GM12878 (cell line): ENCODE results near the gene MYO1D. TPM values are rescaled to one million over a fixed set of nuclear protein-coding genes. Genes with fewer than 3 reads are reported as not detected.

ENCODE experiments used
- ATAC-seq: fragments of 200-7000 bp; cut with Tn5 transposase; 3 replicates; pipeline ENCODE4 v1.9.1; 2020; ENCODE audit warnings: mild to moderate bottlenecking, moderate library complexity
- BruUV-seq: library from RNA; stranded (reverse); fragments of 400-500 nt; replicated peaks from 2 replicates; lab custom pipeline; 2021; lab: Mats Ljungman, UMichigan
- CTCF ChIA-PET: fragments of 300-600 bp; sonication (Branson Sonifier 250); formaldehyde crosslinking; extraction: SDS; loops from one replicate; lab custom pipeline; 2021; ENCODE audit warnings: inconsistent platforms; lab: Yijun Ruan, JAX
- POLR2A ChIA-PET: fragments of 350-600 bp; formaldehyde crosslinking; extraction: SDS; loops from one replicate; lab custom pipeline; 2021; ENCODE audit warnings: inconsistent platforms; lab: Charles Lee
- RAD21 ChIA-PET: fragments of 300-600 bp; sonication (Branson Sonifier 250); formaldehyde crosslinking; loops from one replicate; lab custom pipeline; 2023; ENCODE audit warnings: antibody characterized with exemption; ENCODE audit not compliant: unreplicated experiment; lab: Charles Lee
- SMC1A ChIA-PET: fragments of 300-600 bp; sonication (Branson Sonifier 250); formaldehyde crosslinking; loops from one replicate; lab custom pipeline; 2023; ENCODE audit not compliant: unreplicated experiment, uncharacterized antibody; lab: Charles Lee
- DNase-seq: peaks from one replicate; pipeline ENCODE4 v3.0.0-alpha.2; 2011; ENCODE audit warnings: low read depth, low spot score
- FAIRE-seq: peaks from 3 replicates; lab custom pipeline; 2011; peaks lifted over from hg19 to GRCh38; lab: Jason Lieb, UNC
- H2AFZ ChIP-seq: 2 replicates; pipeline ENCODE4 v1.6.0; 2011; ENCODE audit warnings: low read depth, low read length, control low read depth; ENCODE audit not compliant: control insufficient read depth
- H3K27ac ChIP-seq: 2 replicates; pipeline ENCODE4 v1.5.1; 2011; ENCODE audit warnings: control low read depth; ENCODE audit not compliant: control insufficient read depth, insufficient read depth
- H3K27me3 ChIP-seq, 2 experiments: replicated peaks in 1 of 2; 2 replicates each; pipeline versions ENCODE4 v1.6.0 to v1.6.1; 2011; ENCODE audit warnings: low read length in 1 of 2; ENCODE audit not compliant: control insufficient read depth in 2 of 2, insufficient read depth in 2 of 2
- H3K36me3 ChIP-seq, 2 experiments: 2 replicates each; pipeline ENCODE4 v1.5.1; 2011; ENCODE audit warnings: low read length in 1 of 2; ENCODE audit not compliant: control insufficient read depth in 2 of 2, insufficient read depth in 2 of 2
- H3K4me1 ChIP-seq: 2 replicates; pipeline ENCODE4 v1.6.1; 2011; ENCODE audit warnings: mild to moderate bottlenecking, low read length, moderate library complexity, mixed read lengths; ENCODE audit not compliant: control insufficient read depth, insufficient read depth
- H3K4me2 ChIP-seq: 2 replicates; pipeline ENCODE4 v1.6.0; 2011; ENCODE audit warnings: control low read depth; ENCODE audit not compliant: control insufficient read depth, insufficient read depth
- H3K4me3 ChIP-seq: fragments of 200-600 bp; sonication (generic); 2 replicates; pipeline ENCODE4 v1.5.1; 2016
- H3K79me2 ChIP-seq: 2 replicates; pipeline ENCODE4 v1.6.0; 2011; ENCODE audit warnings: low read length; ENCODE audit not compliant: control insufficient read depth, insufficient read depth
- H3K9ac ChIP-seq: 2 replicates; pipeline ENCODE4 v1.8.0; 2011; ENCODE audit warnings: low read length, control low read depth, mixed read lengths; ENCODE audit not compliant: control insufficient read depth, insufficient read depth
- H3K9me3 ChIP-seq: replicated peaks from 3 replicates; pipeline ENCODE4 v1.5.1; 2011; ENCODE audit warnings: mild to moderate bottlenecking, low read length; ENCODE audit not compliant: control insufficient read depth, insufficient read depth
- H4K20me1 ChIP-seq: 2 replicates; pipeline ENCODE4 v1.6.0; 2011; ENCODE audit not compliant: control insufficient read depth, insufficient read depth
- ASH2L ChIP-seq: fragments of 300-600, 200-600 bp; sonication (generic); IDR thresholded peaks from 2 replicates; pipeline ENCODE4 v1.6.1; 2017; ENCODE audit warnings: low read depth, mild to moderate bottlenecking, borderline replicate concordance
- ATF3 ChIP-seq: IDR thresholded peaks from 2 replicates; pipeline ENCODE4 v1.6.1; 2011; ENCODE audit warnings: low read depth, mild to moderate bottlenecking, low read length, moderate library complexity, borderline replicate concordance; ENCODE audit errors: extremely low read depth
- BCL11A ChIP-seq: IDR thresholded peaks from 2 replicates; pipeline ENCODE4 v1.6.1; 2011; ENCODE audit warnings: low read depth, low read length
- CEBPZ ChIP-seq: fragments of 150-350 bp; IDR thresholded peaks from 2 replicates; pipeline ENCODE4 v1.6.1; 2016; ENCODE audit warnings: low read depth, low read length
- EP300 ChIP-seq, 2 experiments: fragments of 150-350 bp in 1 of 2; IDR thresholded peaks; 2 replicates each; pipeline ENCODE4 v1.6.1; 2011 to 2012; ENCODE audit warnings: low read depth in 2 of 2, low read length in 2 of 2, borderline replicate concordance in 1 of 2, improper control_type of control experiment in 1 of 2, inconsistent platforms in 1 of 2; ENCODE audit not compliant: control insufficient read depth in 1 of 2
- FOXK2 ChIP-seq: fragments of 450-650 bp; IDR thresholded peaks from 2 replicates; pipeline ENCODE4 v1.6.1; 2017; ENCODE audit warnings: mild to moderate bottlenecking, moderate library complexity
- HDAC2 ChIP-seq: fragments of 200-600 bp; sonication (generic); IDR thresholded peaks from 2 replicates; pipeline ENCODE4 v1.6.1; 2017
- HDGF ChIP-seq: fragments of 450-650 bp; IDR thresholded peaks from 2 replicates; pipeline ENCODE4 v1.6.1; 2016; ENCODE audit warnings: antibody characterized with exemption
- MAX ChIP-seq: IDR thresholded peaks from 2 replicates; pipeline ENCODE4 v1.6.1; 2012; ENCODE audit warnings: low read depth, low read length, improper control_type of control experiment
- RBBP5 ChIP-seq: fragments of 200-600 bp; sonication (generic); conservative IDR thresholded peaks from 2 replicates; pipeline ENCODE4 v1.6.1; 2016
- TCF12 ChIP-seq: IDR thresholded peaks from 2 replicates; pipeline ENCODE4 v1.6.1; 2011; ENCODE audit warnings: low read depth, mild to moderate bottlenecking, low read length
- TCF3 ChIP-seq: IDR thresholded peaks from 2 replicates; pipeline ENCODE4 v1.6.1; 2012; ENCODE audit warnings: low read depth, mild to moderate bottlenecking, low read length, borderline replicate concordance; ENCODE audit not compliant: insufficient read depth
- ZBTB33 ChIP-seq: fragments of 450-650 bp; IDR thresholded peaks from 2 replicates; pipeline ENCODE4 v1.6.1; 2017; ENCODE audit warnings: mild to moderate bottlenecking
- WGBS: methylation state at CpG from one replicate; pipeline ENCODE4 v1.1.6; 2016; ENCODE audit warnings: low lambda C conversion rate; ENCODE audit not compliant: insufficient replicate concordance, insufficient coverage; ENCODE audit errors: missing lambda C conversion rate; 5-methylcytosine and 5-hydroxymethylcytosine counted together
- in situ Hi-C: fragments of 300-500 bp; cut with MboI; formaldehyde crosslinking; loops from 9 replicates; pipeline ENCODE4 v1.14.3; 2018; ENCODE audit warnings: mixed read lengths
- intact Hi-C: fragments of 100-400 bp; cut with micrococcal nuclease; formaldehyde crosslinking; loops from one replicate; pipeline ENCODE4 v1.14.2; 2022; ENCODE audit not compliant: unreplicated experiment
- polyA plus RNA-seq, 11 experiments: library from polyadenylated mRNA; depleted of rRNA in 4 of 11; unstranded in 6 of 11; stranded (reverse) in 5 of 11; fragments of >200 nt; fragmentation: Nextera tagmentation in 4 of 11; fragmentation: Illumina TruSeq in 1 of 11; extraction: Ambion mirVana in 4 of 11; extraction: Trizol in 1 of 11; gene quantifications; 1 replicate in 1 of 11; 2 replicates in 10 of 11; pipeline versions ENCODE4 v1.2.1 to v1.2.3, GENCODE V29; 2011 to 2016; ENCODE audit warnings: inconsistent platforms in 2 of 11, missing spikeins in 2 of 11, low read depth in 1 of 11
- total RNA-seq, 4 experiments: library from RNA; depleted of rRNA in 3 of 4; stranded (reverse); fragments of >200 nt in 3 of 4; fragmentation: Illumina TruSeq in 1 of 4; extraction: Trizol in 1 of 4; gene quantifications; 2 replicates each; pipeline versions ENCODE4 v1.2.1 to v1.2.3, GENCODE V29; 2013 to 2021

MYO1D gene
- total and polyA plus RNA-seq, 10 of the 15 experiments (the other 5 are each of a cell fraction or from before 2014, with no cell fraction given) = 1.8 to 37.7 (median 25.4) TPM

GRCh38 chr17:32542186-32542585 is 334.7 kb downstream of the MYO1D start (continued):
- TF ChIP-seq CEBPZ = no peak

- CTCF ChIA-PET = interaction anchor here (0.6 to 1.7 kb wide), 6 partner anchors 10 to 398 kb away, joined by 3 to 7 read pairs (median 4); no protein-coding TSS in a partner anchor
- no peaks in the 10 kb centered on the region for H3K79me2 ChIP-seq
- no peak overlapping the region for H3K9ac ChIP-seq
- no TSS peak for BruUV-seq
- H3K4me2 ChIP-seq = no peak overlapping the region
- H3K27ac ChIP-seq = no peak overlapping the region
- H3K9me3 ChIP-seq = no peaks in the 10 kb centered on the region; the same call in 2 of the 3 replicates
- no peak overlapping the region for H2AFZ ChIP-seq
- in situ Hi-C loops (no loop called here), intact Hi-C loops (no loop called here)
- no peaks in the 10 kb centered on the region for H4K20me1 ChIP-seq
- ATAC-seq (no peak), DNase-seq (no peak), FAIRE-seq (no peak)
- no peak overlapping the region for H3K4me3 ChIP-seq
- RAD21 ChIA-PET = interaction anchor here (0.5 to 1.3 kb wide), 4 partner anchors 8 to 57 kb away, joined by 3 to 4 read pairs (median 3); no protein-coding TSS in a partner anchor
- no peaks in the 10 kb centered on the region for H3K36me3 ChIP-seq
- SMC1A ChIA-PET = interaction anchor here (0.6 to 2.3 kb wide), 8 partner anchors 8 to 59 kb away, joined by 3 to 11 read pairs (median 3); partner anchors contain the start of gene CDK5R1
- POLR2A ChIA-PET = interaction anchor here (1.0 to 1.5 kb wide), 2 partner anchors 18 to 53 kb away, joined by 4 to 8 read pairs; no protein-coding TSS in a partner anchor
- no peaks in the 10 kb centered on the region; the same call in 1 of the 2 replicates for H3K4me1 ChIP-seq
- WGBS = 86% methylated on average over 5 of the region's 5 CpGs
- H3K27me3 ChIP-seq = no peaks in the 10 kb centered on the region
- TF ChIP-seq BCL11A = no peak
- no peak for TF ChIP-seq HDAC2
- TF ChIP-seq EP300 (IDR thresholded peaks at IDR 0.05; ENCODE audit: borderline replicate concordance in 1 of 2, control insufficient read depth in 1 of 2, low read depth in 2 of 2, low read length in 2 of 2) = no peak
- no peak for TF ChIP-seq ZBTB33
- TF ChIP-seq RBBP5 = no peak
- TF ChIP-seq HDGF = no peak
- TF ChIP-seq TCF12 = no peak
- no peak for TF ChIP-seq TCF3
- TF ChIP-seq MAX = no peak
- no peak for TF ChIP-seq ATF3
- TF ChIP-seq ASH2L = no peak
- TF ChIP-seq FOXK2 = no peak
Measured at GRCh38 chr17:32541640-32542039, 335.3 kb downstream of the MYO1D start.
